ENCODE results near the gene SUCNR1. TPM values are rescaled to one million over a fixed set of nuclear protein-coding genes. Genes with fewer than 3 reads are reported as not detected.

SUCNR1 gene
- total RNA-seq, 2 donors from 2014 or later = not detected

DNA sequence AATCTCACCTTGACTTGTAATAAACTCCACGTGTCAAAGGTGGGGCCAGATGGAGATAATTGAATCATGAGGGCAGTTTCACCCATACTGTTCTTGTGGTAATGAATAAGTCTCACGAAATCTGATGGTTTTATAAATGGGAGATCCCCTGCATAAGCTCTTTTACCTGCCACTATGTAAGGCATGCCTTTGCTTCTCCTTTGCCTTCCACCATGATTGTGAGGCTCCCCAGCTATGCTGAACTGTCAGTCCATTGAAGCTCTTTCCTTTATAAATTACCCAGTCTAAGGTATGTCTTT is 45.5 kb downstream of the SUCNR1 start:
- Histone ChIP-seq H3K4me1 (ENCODE audit: control insufficient read depth, insufficient read depth, low read length) (no peaks in the 10 kb centered on the region), H3K27me3 (ENCODE audit: control insufficient read depth, insufficient read depth, low read length, poor library complexity, severe bottlenecking) (no peaks in the 10 kb centered on the region), H3K9me3 (ENCODE audit: control insufficient read depth, low read length) (no peaks in the 10 kb centered on the region), H3K4me3 (ENCODE audit: low read length) (no peak overlapping the region), H3K9ac (ENCODE audit: extremely low read depth, low read length, poor library complexity, severe bottlenecking) (no peak overlapping the region), H3K27ac (ENCODE audit: low read depth, low read length) (no peak overlapping the region), H3K36me3 (ENCODE audit: control insufficient read depth, insufficient read depth, low read length) (no peaks in the 10 kb centered on the region)
- TF ChIP-seq, protein P1, sequence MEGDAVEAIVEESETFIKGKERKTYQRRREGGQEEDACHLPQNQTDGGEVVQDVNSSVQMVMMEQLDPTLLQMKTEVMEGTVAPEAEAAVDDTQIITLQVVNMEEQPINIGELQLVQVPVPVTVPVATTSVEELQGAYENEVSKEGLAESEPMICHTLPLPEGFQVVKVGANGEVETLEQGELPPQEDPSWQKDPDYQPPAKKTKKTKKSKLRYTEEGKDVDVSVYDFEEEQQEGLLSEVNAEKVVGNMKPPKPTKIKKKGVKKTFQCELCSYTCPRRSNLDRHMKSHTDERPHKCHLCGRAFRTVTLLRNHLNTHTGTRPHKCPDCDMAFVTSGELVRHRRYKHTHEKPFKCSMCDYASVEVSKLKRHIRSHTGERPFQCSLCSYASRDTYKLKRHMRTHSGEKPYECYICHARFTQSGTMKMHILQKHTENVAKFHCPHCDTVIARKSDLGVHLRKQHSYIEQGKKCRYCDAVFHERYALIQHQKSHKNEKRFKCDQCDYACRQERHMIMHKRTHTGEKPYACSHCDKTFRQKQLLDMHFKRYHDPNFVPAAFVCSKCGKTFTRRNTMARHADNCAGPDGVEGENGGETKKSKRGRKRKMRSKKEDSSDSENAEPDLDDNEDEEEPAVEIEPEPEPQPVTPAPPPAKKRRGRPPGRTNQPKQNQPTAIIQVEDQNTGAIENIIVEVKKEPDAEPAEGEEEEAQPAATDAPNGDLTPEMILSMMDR (conservative IDR thresholded peaks at IDR 0.05) = no peak
- Mint-ChIP-seq H3K27me3 (ENCODE audit: insufficient read depth) (no peaks in the 10 kb centered on the region), H3K36me3 (ENCODE audit: low read depth) (no peaks in the 10 kb centered on the region), H3K4me3 (no peak overlapping the region), H3K9me3 (peaks cover 4% of the 10 kb centered on the region), H3K27ac (no peak overlapping the region), H3K4me1 (no peaks in the 10 kb centered on the region)
- no peak for DNase-seq
- 89 to 91% methylated on average over 1 to 2 of the region's 2 CpGs for WGBS, 2 experiments (ENCODE audit: insufficient coverage in 1 of 2, insufficient read length in 1 of 2)

DNA sequence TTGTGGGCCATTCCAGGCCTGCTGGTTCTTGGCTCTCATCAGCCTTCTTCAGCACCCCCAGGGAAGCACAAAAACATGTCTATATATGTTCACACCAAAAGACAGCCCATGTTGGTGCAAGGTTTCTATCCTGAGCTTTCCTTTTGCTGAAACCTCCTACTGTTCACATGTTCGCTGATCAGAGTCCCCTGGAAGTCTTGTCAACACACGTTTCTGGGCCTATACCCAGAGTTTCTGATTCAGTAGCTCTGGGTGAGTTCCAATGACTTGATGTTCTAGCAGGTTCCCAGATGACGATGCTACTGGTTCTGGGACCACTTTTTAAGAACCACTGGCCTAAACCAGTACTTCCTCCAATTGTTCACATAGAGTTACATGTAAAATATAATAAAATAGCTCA is 46.0 kb downstream of the SUCNR1 start:
- no peak overlapping the region for H3K27ac Mint-ChIP-seq
- H3K36me3 ChIP-seq (ENCODE audit: control insufficient read depth, insufficient read depth, low read length) = no peaks in the 10 kb centered on the region
- no peaks in the 10 kb centered on the region for H3K27me3 Mint-ChIP-seq (ENCODE audit: insufficient read depth)
- no peak for DNase-seq
- no peak overlapping the region for H3K4me3 ChIP-seq (ENCODE audit: low read length)
- H3K4me1 ChIP-seq (ENCODE audit: control insufficient read depth, insufficient read depth, low read length) = no peaks in the 10 kb centered on the region
- H3K27ac ChIP-seq (ENCODE audit: low read depth, low read length) = no peak overlapping the region
- H3K4me3 Mint-ChIP-seq = no peak overlapping the region
- 94% methylated on average over 2 to 3 of the region's 3 CpGs for WGBS, 2 experiments (ENCODE audit: insufficient coverage in 1 of 2, insufficient read length in 1 of 2)
- H3K4me1 Mint-ChIP-seq = no peaks in the 10 kb centered on the region
- no peaks in the 10 kb centered on the region for H3K36me3 Mint-ChIP-seq (ENCODE audit: low read depth)
- no peaks in the 10 kb centered on the region for H3K9me3 ChIP-seq (ENCODE audit: control insufficient read depth, low read length)
- H3K9ac ChIP-seq (ENCODE audit: extremely low read depth, low read length, poor library complexity, severe bottlenecking) = no peak overlapping the region
- TF ChIP-seq, protein P1 (conservative IDR thresholded peaks at IDR 0.05) = no peak
- H3K9me3 Mint-ChIP-seq = peaks cover 4% of the 10 kb centered on the region
- H3K27me3 ChIP-seq (ENCODE audit: control insufficient read depth, insufficient read depth, low read length, poor library complexity, severe bottlenecking) = no peaks in the 10 kb centered on the region

DNA sequence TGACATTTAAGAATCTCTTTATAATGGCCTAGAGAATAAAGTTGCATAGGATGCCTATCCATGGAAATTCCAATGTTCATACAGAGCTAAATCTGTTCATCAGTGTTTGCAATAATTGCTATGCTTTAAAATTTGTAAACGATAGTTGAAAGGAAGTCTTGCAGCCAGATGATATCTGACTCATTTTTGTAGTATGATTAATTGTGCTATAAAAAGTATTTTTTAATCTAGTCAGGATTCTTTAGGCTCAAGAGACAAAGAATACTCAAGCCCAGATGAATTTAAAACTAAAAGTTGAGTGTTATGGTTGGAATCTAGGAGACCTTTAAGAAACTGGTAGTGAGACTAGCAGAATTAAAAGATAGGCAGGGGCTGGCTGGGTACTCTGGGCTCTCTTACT is 50.5 kb downstream of the SUCNR1 start:
- Histone ChIP-seq H3K9me3 (ENCODE audit: control insufficient read depth, low read length) (no peaks in the 10 kb centered on the region), H3K27me3 (ENCODE audit: control insufficient read depth, insufficient read depth, low read length, poor library complexity, severe bottlenecking) (no peaks in the 10 kb centered on the region), H3K27ac (ENCODE audit: low read depth, low read length) (no peak overlapping the region), H3K36me3 (ENCODE audit: control insufficient read depth, insufficient read depth, low read length) (no peaks in the 10 kb centered on the region), H3K9ac (ENCODE audit: extremely low read depth, low read length, poor library complexity, severe bottlenecking) (no peak overlapping the region), H3K4me3 (ENCODE audit: low read length) (no peak overlapping the region), H3K4me1 (ENCODE audit: control insufficient read depth, insufficient read depth, low read length) (no peaks in the 10 kb centered on the region)
- Mint-ChIP-seq H3K36me3 (ENCODE audit: low read depth) (no peaks in the 10 kb centered on the region), H3K9me3 (peaks cover 16% of the 10 kb centered on the region), H3K27me3 (ENCODE audit: insufficient read depth) (peaks cover 3% of the 10 kb centered on the region), H3K27ac (no peak overlapping the region), H3K4me1 (no peaks in the 10 kb centered on the region), H3K4me3 (no peak overlapping the region)
- 63% methylated on average over 1 of the region's 1 CpG; no CpG with 5 or more reads in 1 of the 2 experiments for WGBS, 2 experiments (ENCODE audit: insufficient coverage in 1 of 2, insufficient read length in 1 of 2)
- TF ChIP-seq, protein P1 (conservative IDR thresholded peaks at IDR 0.05) = no peak
- no peak for DNase-seq

Measured in endodermal cell (in vitro differentiated cells).